Fibroblast of peridontal ligament (primary cell): ENCODE results near the gene UQCC2.

Experiments
- DNase-seq: peaks from one replicate; pipeline ENCODE4 v3.0.0-alpha.2; 2010; ENCODE audit errors: extremely low read depth

Gene UQCC2

GRCh38 chr6:33677143-33677660 lies 34.3 kb downstream of the UQCC2 start:
- peak; percentile 79 for DNase-seq

GRCh38 chr6:33676416-33677142 lies 34.9 kb downstream of the UQCC2 start:
- no peak for DNase-seq

GRCh38 chr6:33675968-33676367 lies 35.5 kb downstream of the UQCC2 start:
- DNase-seq: no peak

- no peak for DNase-seq
These were observed 37.6 kb downstream of the UQCC2 start for GRCh38 chr6:33673851-33674250.

GRCh38 chr6:33672808-33673207 lies 38.7 kb downstream of the UQCC2 start:
- peak; percentile 92 for DNase-seq

GRCh38 chr6:33671744-33672072 lies 39.8 kb downstream of the UQCC2 start:
- DNase-seq: no peak

GRCh38 chr6:33670971-33671743 lies 40.3 kb downstream of the UQCC2 start:
- no peak for DNase-seq

GRCh38 chr6:33670086-33670660 lies 41.3 kb downstream of the UQCC2 start:
- no peak for DNase-seq

- DNase-seq: no peak
These were observed 42.6 kb downstream of the UQCC2 start for GRCh38 chr6:33668914-33669313.

- DNase-seq: no peak
These were observed 43.2 kb downstream of the UQCC2 start for GRCh38 chr6:33668328-33668727.

GRCh38 chr6:33667776-33668175 lies 43.7 kb downstream of the UQCC2 start:
- no peak for DNase-seq

- no peak for DNase-seq
These were observed 44.4 kb downstream of the UQCC2 start for GRCh38 chr6:33667072-33667471.

- no peak for DNase-seq
These were observed 45.5 kb downstream of the UQCC2 start for GRCh38 chr6:33665957-33666356.

- DNase-seq: no peak
These were observed 46.9 kb downstream of the UQCC2 start for GRCh38 chr6:33664506-33665057.

GRCh38 chr6:33663727-33664449 lies 47.6 kb downstream of the UQCC2 start:
- DNase-seq: no peak

GRCh38 chr6:33663028-33663427 lies 48.5 kb downstream of the UQCC2 start:
- DNase-seq: no peak

- DNase-seq: no peak
These were observed 49.2 kb downstream of the UQCC2 start for GRCh38 chr6:33662318-33662717.

- no peak for DNase-seq
These were observed 50.2 kb downstream of the UQCC2 start for GRCh38 chr6:33661106-33661838.

GRCh38 chr6:33659986-33660385 lies 51.5 kb downstream of the UQCC2 start:
- DNase-seq: no peak

GRCh38 chr6:33658982-33659689 lies 52.4 kb downstream of the UQCC2 start:
- no peak for DNase-seq

GRCh38 chr6:33656844-33657243 lies 54.7 kb downstream of the UQCC2 start:
- DNase-seq: no peak
